NCI-H446 (cell line): Measurements from ENCODE around the gene SSUH2.

Experiments used
- DNase-seq, 2 experiments: peaks; one replicate each; lab custom pipeline; 2025; lab: John Stamatoyannopoulos, UW

SSUH2 gene

GRCh38 chr3:8640223-8640622 lies 4.4 kb downstream of the SSUH2 start:
- DNase-seq = no peak

DNA sequence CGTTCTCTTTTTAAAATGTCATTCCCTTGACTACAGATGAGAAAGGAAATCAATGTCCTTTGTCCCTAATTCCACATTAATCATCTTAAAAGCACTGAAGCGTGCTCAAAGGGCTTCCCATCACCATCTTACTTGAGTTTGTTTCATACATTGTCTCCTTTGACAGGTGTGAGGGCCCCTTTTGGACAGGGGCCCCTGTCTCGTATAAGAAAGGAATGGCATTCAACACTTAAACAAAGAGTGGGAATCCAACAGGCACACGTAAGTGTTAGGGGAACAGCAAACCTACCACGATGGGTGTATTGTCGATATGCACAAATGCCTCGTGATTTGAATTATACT lies 5.0 kb downstream of the SSUH2 start:
- no peak for DNase-seq

DNA sequence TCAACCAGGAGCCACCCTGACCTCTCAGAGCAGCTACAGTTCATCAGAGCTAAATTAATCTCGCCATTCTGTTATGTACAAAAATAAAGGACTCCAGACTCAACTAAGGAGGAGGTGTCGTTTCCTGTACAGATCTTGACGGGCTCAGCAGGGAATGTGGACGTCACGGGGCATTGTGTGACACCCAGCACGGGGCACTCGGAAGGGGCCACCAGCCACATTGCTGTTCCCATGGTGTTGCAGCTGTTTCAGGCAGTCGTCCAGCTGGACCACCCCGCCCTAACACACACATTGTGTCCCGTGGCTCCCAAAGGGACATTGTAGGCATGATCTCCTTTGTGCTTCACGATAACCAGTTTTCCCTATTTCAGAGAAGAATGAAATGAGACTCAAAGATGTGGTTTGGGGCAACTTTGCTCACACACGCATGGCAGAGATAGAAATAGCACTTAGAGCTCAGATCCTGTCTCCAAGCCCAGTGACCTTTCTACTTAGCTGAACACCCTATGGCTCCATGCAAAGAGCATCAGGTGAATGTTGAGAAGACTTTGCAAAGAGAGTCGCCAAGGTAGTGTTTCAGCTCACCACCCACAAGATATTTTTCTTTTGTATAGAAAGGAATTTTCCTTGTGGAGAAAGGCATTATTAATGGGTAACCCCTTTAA lies 5.5 kb downstream of the SSUH2 start:
- no peak for DNase-seq

GRCh38 chr3:8637348-8637747 lies 7.2 kb downstream of the SSUH2 start:
- DNase-seq = no peak

GRCh38 chr3:8635631-8636030 lies 9.0 kb downstream of the SSUH2 start:
- DNase-seq = no peak

DNA sequence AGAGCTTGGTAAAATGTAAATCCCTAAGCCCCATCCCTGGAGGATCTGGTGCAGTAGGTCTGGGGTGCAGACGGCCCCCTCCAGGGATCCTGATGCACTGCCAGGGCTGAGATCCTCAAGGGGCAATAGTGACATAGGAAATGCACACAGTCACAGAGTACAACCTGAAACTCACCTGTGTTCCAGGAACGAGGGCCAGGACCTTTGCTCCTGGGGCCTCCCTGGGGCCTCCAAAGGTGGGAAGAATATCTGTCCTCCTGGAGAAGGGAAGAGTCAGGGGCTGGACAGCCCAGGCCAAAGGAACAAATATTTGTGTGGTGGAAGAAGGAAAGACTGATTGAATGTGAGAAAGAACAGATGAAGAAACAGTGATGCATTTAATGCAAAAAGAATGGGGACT lies 9.5 kb downstream of the SSUH2 start:
- no peak for DNase-seq

DNA sequence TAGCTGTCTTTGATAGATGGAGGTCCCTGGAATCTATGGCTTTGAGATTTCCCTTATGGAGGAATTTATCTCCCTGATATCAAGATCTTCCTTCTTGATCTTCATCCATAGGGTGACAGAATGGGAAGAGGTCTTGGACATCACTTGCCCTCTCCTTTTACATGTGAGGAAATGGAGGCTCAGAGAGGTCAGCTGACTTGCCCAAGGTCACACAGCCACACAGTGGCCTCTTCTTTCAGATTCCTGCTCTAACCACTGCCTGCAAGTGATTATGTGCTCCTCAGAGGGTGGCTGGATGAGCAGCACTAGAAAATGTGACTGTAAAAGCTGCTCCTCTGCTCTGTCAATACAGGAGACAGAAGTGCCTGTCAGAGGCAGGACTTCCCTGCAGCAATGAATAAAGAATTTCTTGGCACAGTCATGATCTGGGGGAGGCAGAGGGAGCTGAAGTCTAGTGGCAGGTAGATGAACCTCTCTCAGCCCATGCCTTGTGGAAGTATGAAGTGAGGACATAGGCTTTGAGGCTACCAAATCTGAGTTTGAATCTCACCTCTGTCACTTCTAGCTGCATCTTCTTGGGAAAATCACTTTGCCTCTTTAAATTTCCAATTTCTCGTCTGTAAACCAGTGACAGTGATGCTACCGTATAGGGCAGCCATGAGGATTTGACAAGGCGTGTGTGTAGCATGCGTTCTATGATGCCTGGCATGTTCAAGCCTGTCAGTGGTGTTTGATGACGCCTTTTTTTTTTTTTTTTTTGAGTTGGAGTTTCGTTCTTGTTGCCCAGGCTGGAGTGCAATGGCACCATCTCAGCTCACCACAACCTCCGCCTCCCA lies 12.0 kb downstream of the SSUH2 start:
- no peak for DNase-seq

DNA sequence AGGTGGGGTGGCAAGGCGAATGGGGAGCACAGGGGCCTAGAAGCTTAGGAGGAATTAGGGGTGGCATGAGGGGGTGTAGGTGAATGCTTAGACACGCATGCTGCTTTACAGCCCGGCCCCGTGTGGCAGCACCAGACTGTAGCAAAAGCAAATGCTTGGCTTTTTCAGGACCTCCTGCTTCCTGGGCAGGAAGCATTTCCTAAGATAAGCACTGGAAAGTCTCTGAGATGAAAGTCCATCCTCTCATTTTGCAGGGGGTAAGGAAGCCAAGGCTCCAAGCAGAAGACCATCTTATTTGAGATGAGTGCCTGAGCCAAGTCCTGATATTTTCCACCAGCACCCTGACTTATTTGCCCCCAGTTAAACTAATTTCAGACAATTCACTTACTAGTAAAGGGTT lies 12.9 kb downstream of the SSUH2 start:
- no peak for DNase-seq

DNA sequence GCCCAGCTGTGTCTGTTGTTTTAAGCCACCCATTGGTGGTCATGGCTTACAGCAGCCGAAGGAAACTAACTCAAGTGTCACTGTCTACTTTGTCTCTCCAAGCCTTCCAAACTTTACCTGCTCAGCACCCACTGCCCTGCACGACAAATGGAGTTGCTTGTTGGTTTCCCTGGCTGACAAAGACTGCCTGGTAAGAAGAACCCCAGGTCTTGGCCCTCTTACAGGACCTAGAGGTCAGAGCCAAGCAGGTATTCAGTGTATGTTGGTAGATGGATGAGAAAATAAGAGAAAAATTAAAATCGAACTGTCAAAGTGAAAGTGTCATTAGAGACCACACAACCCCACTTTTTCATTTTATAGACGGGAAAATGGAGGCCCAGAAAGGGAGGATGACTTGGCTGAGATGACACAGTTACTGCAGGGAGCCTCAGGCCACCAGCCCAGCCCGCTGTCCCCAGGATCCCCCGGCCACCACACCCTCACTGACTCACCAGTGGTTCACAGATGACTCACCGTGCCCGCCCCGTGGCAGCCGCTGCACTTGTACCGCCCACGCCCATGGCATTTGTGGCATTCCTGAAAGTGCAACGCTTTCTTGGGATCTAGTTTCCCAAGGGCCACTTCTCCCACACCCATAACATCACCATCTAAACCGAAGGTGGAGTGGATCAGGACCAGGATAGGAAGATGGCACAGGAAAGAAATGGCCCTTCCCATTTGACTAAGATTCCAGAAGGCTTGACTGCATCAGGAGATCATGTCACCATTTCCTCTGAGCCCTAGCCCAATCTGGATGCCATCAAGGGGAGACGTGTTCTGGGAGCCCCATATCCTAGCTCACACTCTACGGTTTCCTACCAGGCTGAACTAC lies 15.2 kb downstream of the SSUH2 start:
- no peak for DNase-seq

DNA sequence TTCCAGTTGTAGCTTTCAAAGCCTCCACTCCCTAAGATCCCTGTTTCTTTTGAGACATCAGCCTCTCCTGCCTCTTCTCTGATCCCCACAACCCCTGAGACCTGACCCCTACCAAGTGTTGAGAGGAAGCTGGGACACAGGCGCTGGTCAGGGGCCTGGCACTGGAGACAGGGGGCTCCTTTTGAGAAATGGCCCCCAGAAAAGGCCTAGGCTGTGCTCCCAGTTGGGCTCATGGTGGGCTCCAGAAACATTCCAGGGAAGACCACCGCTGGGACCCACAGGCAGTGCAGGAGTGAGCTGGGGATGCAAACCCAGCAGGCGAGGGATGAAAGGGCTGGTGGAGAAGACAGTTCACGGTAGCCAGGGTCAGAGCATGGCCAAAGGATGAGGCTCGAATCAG lies 16.6 kb downstream of the SSUH2 start:
- DNase-seq = no peak

GRCh38 chr3:8627201-8627940 lies 17.2 kb downstream of the SSUH2 start:
- DNase-seq = no peak

DNA sequence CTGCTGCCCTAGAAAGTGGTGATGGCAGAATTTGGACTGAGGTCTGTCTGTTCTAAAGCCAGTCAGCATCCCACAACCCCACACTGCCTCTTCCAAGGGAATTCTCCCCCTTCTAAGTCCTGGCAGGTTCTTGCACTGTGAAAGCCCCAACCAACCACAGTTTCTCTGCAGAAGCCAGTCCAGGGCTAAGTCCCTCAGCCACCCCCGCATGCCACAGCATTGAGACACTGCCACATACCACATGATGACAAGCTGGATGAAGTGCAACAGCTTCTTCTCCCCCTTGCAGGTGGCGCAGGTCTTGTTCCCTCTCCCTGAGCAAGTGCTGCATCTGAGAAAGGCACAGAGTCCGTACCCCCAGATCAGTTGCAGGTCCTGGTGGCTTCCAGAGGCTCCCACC lies 18.6 kb downstream of the SSUH2 start:
- DNase-seq = no peak

- DNase-seq = no peak
Measured at GRCh38 chr3:8624612-8625011, 20.0 kb downstream of the SSUH2 start.

GRCh38 chr3:8623741-8624140 lies 20.9 kb downstream of the SSUH2 start:
- DNase-seq = no peak

DNA sequence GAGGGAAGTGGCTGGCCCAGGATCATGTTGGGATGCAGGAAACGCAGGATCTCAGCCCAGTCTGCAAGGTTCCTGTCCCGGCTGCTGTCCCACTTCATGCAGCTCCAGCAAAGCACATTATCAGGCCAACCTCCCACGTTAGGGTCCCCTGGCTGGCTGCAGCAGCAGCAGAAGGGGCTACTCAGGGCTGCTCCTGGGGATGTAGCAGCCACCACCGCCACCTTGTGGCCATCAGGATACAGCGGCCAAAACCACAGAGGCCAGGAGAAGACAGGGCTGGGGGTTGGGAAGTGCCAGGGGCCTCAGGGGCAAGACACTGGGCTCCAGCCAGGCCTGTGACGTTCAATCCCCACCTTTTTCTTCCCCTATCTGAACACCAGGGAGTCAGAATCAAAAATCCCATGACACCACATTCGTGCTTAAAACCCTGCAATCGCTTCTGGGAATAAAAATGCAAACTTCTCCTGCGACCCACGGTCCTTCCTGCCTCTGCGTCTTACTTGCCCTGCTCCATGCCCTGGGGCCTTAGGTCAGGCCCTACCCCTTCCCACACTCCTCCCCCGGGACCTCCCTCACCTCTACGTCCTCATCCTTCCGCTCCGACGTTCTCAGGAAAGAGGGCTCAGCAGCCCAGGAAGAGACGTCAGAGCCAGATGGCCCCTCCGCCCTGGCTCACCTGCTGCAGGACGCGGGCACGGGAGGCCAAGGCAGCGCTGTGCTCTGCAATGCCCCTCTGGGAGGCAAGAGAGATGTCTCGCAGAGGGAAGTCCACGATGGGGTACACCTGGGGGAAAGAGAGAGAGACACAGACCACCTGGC lies 21.5 kb downstream of the SSUH2 start:
- DNase-seq = peak in 1 of 2 experiments; percentile 23

- no peak for DNase-seq
Measured at GRCh38 chr3:8621872-8622271, 22.7 kb downstream of the SSUH2 start.

DNA sequence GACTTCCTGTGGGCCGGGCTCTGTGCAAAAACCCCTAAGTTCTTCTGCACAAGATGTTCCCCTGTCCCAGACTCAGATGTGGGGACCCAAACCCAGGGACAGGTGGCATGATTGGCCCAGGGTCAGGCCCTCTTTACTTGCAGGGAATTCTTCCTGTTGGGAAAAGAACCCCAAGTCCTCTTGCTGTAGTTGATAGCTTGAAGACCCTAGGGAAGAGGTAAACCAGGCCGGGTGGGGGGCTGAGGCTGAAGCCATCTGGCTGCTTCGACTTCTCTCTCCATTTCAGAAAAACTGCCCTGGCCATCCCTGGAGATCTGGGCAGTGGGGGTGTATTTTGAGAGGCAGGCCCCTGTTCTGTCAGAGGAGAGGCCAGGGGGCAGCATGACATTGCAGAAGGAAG lies 23.5 kb downstream of the SSUH2 start:
- no peak for DNase-seq

DNA sequence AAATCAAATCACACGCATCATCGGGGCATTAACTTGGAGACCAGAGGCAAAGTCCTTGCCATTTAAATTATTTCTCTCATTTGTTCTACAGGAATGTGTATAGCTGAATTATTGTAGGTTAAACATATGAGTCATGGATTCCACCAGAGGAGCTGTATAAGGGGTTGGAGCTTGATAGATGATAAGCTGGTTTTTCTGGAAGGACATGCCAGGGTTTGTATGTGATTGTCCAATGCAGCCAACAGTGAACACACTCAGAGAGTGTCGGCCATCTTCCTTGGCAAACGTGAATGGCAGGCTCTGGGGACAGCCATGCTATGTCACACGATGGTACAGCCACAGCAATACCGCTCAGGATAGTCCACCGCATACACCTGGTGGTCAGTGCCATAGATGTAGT lies 25.1 kb downstream of the SSUH2 start:
- no peak for DNase-seq

DNA sequence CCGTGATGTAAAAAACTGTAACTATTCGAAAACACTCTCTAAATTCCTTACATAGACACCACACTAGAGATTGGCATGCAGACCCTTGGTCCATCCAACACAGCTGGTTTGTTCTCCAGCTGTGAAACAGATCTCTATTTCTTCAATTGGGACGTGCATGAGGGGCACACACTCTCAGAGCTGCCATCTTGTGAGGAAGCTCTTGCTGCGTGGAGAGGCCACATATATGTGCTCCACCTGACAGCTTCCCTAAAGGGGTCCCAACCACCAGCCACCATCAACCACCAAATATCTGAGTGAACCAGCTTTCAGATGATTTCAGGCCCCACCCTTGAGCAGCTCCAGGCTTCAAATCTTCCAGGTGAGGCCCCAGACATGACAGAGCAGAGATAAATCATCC lies 25.6 kb downstream of the SSUH2 start:
- DNase-seq = no peak

DNA sequence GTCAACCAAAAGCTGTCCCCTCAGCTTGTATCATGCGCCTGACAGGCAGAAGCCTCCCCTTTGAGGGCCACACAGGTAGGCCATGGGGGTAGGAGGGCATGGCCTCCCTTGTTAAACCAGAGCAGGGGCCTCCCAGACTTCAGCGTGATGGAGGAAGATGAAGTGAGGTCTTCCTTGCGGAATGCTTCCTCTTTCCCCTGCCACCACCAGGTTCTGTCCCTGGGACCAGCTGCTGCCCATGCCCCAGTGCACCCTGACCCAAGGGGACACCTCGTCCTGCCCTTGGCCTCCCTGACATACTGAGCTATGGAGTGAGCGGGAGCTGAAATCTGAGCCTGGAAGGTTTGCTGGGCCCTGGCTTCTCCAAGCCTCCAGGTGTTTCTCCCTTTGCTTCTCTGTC lies 26.7 kb downstream of the SSUH2 start:
- DNase-seq = no peak

DNA sequence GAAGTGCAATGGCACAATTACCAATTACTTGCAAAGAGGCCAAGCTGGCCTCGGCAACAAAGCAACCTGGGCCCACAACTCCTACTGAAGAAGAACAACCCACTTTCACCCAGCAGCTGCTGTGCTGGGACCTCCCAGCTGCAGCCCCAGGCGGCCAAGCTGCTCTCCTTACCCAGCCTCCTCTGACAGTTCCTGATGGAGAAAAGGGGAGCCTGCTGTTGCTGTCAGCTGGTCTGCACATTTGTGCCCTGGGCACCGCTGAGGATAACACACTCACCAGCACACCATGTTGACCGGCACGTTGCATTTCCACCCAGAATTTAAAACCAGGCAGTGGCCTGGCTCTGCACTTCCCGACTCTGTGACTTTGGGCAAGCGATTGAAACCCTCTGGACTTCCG lies 33.6 kb downstream of the SSUH2 start:
- no peak for DNase-seq
